Measurements from ENCODE around the gene B9D1. TPM values are rescaled to one million over a fixed set of nuclear protein-coding genes. Genes with fewer than 3 reads are reported as not detected.
"Not testable (repeated sequence)": the region's sequence is repeated elsewhere in the genome, so short reads cannot be mapped to it uniquely, and the experiment has no call there.

Gene B9D1
- total RNA-seq, 4 donors from 2014 or later: 3.8 to 105 (median 25.6) TPM

DNA sequence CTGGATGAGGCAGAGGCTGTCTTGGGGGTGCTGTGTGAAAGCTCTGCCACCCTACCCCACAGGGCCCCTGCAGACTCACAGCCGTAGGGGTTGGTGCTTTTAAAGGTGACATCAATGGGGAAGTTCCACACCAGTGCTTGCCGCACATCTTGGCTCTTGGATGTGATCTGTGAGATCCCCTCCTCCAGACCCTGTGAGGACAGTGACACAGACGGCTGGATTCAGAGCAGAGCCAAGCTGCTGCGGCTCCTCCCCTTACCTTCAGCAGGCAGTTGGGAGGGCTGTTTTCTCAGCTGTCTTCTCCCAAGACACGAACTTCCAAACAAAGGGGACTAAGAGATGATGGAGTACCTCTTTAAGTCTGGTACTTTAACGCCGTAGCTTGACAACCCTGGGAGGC is 4.8 kb downstream of the B9D1 start:
- Histone ChIP-seq H3K4me1 (no peaks in the 10 kb centered on the region), H3K4me3 (no peak overlapping the region), H3K9me3 (no peaks in the 10 kb centered on the region), H3K36me3 (no peaks in the 10 kb centered on the region), H3K27ac (no peak overlapping the region), H3K27me3 (no peaks in the 10 kb centered on the region)
- TF ChIP-seq, protein P1, sequence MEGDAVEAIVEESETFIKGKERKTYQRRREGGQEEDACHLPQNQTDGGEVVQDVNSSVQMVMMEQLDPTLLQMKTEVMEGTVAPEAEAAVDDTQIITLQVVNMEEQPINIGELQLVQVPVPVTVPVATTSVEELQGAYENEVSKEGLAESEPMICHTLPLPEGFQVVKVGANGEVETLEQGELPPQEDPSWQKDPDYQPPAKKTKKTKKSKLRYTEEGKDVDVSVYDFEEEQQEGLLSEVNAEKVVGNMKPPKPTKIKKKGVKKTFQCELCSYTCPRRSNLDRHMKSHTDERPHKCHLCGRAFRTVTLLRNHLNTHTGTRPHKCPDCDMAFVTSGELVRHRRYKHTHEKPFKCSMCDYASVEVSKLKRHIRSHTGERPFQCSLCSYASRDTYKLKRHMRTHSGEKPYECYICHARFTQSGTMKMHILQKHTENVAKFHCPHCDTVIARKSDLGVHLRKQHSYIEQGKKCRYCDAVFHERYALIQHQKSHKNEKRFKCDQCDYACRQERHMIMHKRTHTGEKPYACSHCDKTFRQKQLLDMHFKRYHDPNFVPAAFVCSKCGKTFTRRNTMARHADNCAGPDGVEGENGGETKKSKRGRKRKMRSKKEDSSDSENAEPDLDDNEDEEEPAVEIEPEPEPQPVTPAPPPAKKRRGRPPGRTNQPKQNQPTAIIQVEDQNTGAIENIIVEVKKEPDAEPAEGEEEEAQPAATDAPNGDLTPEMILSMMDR (IDR thresholded peaks at IDR 0.05): no peak
- TF ChIP-seq POLR2A (IDR thresholded peaks at IDR 0.05): no peak
- no peak for DNase-seq
- intact Hi-C loops (cut with DNase I; ENCODE audit: low total_unique reads): no loop called here

DNA sequence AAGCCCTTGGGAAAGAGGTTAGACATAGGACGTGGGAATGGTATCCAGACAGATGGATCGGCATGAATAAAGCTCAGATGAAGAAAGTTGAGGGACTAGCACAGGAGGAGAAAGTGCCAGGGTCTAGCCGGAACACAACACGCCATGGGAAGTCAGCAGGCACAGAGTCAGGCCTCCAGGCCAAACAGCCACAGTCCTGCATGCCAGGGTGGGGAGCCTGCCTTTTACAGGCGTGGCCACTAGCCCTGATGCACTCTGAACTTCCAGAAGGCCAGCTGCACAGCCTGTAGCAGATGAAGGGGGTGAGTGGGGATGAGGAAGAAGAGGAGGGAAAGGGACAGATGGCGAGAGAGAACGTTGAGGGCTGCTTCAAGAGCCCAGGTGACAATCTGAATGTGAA is 5.2 kb downstream of the B9D1 start:
- DNase-seq: no peak
- Histone ChIP-seq H3K36me3 (no peaks in the 10 kb centered on the region), H3K27me3 (no peaks in the 10 kb centered on the region), H3K4me3 (no peak overlapping the region), H3K27ac (no peak overlapping the region), H3K9me3 (no peaks in the 10 kb centered on the region), H3K4me1 (no peaks in the 10 kb centered on the region)
- intact Hi-C loops (cut with DNase I; ENCODE audit: low total_unique reads): no loop called here
- no peak for TF ChIP-seq POLR2A (IDR thresholded peaks at IDR 0.05)
- TF ChIP-seq, protein P1 (IDR thresholded peaks at IDR 0.05): no peak

DNA sequence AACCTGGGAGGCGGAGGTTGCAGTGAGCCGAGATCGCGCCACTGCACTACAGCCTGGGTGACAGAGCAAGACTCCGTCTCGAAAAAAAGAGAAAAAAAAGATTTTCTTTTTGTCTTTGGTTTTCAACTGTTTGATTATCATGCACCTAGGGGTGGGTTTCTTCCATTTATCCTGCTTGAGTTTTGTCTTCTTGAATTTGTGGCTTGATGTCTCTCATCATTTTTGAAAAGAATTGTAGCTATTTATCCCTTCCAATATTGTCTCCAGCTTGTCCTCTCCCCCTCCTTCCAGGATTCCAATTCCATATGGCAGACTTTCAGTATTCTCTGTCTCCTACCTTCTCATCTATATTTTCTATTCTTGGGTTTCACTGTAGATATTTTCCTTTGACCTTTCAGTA is 7.8 kb downstream of the B9D1 start:
- Histone ChIP-seq H3K4me1 (no peaks in the 10 kb centered on the region), H3K9me3 (no peaks in the 10 kb centered on the region), H3K27me3 (no peaks in the 10 kb centered on the region), H3K4me3 (no peak overlapping the region), H3K36me3 (no peaks in the 10 kb centered on the region), H3K27ac (no peak overlapping the region)
- TF ChIP-seq, protein P1 (IDR thresholded peaks at IDR 0.05): no peak
- no peak for TF ChIP-seq POLR2A (IDR thresholded peaks at IDR 0.05)
- intact Hi-C loops (cut with DNase I; ENCODE audit: low total_unique reads): no loop called here
- DNase-seq: no peak

DNA sequence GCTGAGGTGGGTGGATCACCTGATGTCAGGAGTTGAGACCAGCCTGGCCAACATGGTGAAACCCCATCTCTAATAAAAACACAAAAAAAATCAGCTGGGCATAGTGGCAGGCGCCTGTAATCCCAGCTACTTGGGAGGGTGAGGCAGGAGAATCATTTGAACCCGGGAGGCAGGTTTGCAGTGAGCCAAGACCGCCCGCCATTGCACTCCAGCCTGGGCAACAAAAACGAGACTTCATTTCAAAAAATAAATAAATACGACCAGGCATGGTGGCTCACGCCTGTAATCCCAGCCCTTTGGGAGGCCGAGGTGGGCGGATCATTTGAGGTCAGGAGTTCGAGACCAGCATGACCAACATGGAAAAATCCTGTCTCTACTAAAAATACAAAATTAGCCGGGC is 9.1 kb downstream of the B9D1 start:
- H3K27me3 ChIP-seq; H3K36me3 ChIP-seq; H3K27ac ChIP-seq; H3K9me3 ChIP-seq; H3K4me1 ChIP-seq; H3K4me3 ChIP-seq; DNase-seq; intact Hi-C loops (cut with DNase I; ENCODE audit: low total_unique reads): not testable (repeated sequence)

DNA sequence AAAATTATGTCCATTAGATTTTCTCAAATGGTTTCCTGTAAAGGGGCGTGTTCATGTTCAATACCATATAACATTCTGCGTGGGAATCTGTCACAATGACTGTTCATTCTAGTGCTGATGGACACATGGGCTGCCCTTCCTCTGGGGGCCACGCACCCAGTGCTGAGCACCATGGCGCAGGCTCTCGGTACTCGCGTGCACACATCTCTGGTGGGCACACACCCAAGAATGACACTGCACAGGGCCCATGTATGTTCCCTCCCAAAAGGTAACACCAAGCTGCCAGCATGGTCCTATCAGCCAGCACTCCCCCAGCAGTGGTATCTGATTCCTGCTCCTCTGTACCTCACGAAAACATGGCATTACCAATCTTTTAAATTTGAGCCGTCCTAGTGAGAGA is 13.7 kb downstream of the B9D1 start:
- TF ChIP-seq, protein P1 (IDR thresholded peaks at IDR 0.05): no peak
- TF ChIP-seq POLR2A (IDR thresholded peaks at IDR 0.05): no peak
- Histone ChIP-seq H3K27me3 (no peaks in the 10 kb centered on the region), H3K4me3 (no peak overlapping the region), H3K9me3 (no peaks in the 10 kb centered on the region), H3K4me1 (peaks cover 16 to 25% of the 10 kb centered on the region in 2 donors), H3K27ac (no peak overlapping the region), H3K36me3 (no peaks in the 10 kb centered on the region)
- intact Hi-C loops (cut with DNase I; ENCODE audit: low total_unique reads): no loop called here
- DNase-seq: peak; percentile 16 to 27

DNA sequence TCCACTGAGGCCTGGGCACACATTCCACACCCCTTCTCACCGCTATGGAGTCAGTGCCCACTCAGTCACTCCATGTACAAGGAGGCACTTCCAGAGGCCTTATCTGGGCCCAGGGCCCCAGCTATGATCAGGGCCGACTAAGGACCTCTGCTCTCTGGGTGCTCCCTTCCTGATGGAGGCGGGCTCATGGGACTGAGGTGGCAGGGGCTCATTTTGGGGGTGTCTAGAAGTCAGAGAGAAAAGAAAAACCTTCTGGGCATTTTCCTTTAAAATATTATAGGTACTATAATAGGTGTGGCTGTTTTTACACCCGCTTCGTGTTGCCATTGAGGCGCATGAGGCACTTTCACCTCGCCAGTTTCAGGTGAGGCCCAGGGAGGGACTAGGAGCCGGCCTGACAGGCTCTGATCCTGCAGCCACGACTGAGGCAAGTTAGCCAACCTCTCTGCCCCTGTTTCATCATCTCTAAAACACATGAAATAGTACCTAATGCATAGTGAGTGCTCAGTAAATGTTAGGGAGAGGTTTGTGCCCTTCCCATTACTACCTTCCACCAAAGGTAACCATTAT is 14.4 kb downstream of the B9D1 start:
- peak overlapping the region; percentile 88 to 98 for H3K27ac ChIP-seq
- DNase-seq: peak in 1 of 2 donors; percentile 11
- peaks cover 16 to 27% of the 10 kb centered on the region in 2 donors for H3K4me1 ChIP-seq
- H3K27me3 ChIP-seq: no peaks in the 10 kb centered on the region
- H3K4me3 ChIP-seq: no peak overlapping the region
- intact Hi-C loops (cut with DNase I; ENCODE audit: low total_unique reads): no loop called here
- no peaks in the 10 kb centered on the region for H3K36me3 ChIP-seq
- no peaks in the 10 kb centered on the region for H3K9me3 ChIP-seq
- no peak for TF ChIP-seq POLR2A (IDR thresholded peaks at IDR 0.05)
- TF ChIP-seq, protein P1 (IDR thresholded peaks at IDR 0.05): no peak

Measured in uterus (tissue), 4 donors.